HG02678 (cell line): ENCODE measurements around the gene ENDOU.

Experiments
- ATAC-seq: cut with Tn5 transposase; IDR thresholded peaks from one replicate; pipeline ENCODE4 v1.9.1; 2021; ENCODE audit warnings: mild to moderate bottlenecking, moderate library complexity; ENCODE audit not compliant: unreplicated experiment

ENDOU gene

DNA sequence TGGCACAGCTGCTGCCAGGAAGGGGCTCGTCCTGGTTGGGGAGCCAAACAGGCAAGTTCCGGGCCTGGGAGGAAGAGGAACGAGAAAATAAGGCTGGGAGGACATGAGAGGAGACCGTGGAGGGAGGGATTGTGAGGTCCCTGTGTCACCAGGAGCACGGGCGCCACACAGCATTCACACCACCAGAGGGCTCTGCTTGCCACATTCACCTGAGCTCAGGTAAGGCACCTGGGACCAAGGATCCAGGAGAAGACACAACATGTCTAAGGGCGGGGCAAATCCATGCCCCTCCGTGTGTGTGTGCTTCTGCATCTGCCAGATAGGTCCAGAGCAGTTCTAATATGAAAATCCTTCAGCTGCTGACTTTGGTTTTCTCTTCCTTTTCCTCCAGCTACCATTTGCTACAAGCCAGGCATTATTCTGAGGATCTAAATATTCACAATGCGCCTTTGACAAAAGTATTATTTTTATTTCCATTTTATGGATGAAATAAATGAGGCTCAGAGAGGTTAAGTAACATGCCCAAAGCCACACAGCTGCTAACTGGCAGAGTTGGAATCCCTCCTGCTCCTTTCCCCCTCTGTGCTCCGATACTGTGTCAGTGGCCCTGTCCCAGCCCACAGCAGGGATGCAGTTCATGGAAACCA lies 18.8 kb upstream of the ENDOU start:
- no peak for ATAC-seq

GRCh38 chr12:47743311-47743860 lies 18.1 kb upstream of the ENDOU start:
- ATAC-seq, result no peak

GRCh38 chr12:47742253-47742825 lies 17.0 kb upstream of the ENDOU start:
- ATAC-seq, result no peak

GRCh38 chr12:47741340-47741703 lies 16.0 kb upstream of the ENDOU start:
- ATAC-seq, result no peak

GRCh38 chr12:47740606-47741339 lies 15.5 kb upstream of the ENDOU start:
- peak; percentile 45 for ATAC-seq

DNA sequence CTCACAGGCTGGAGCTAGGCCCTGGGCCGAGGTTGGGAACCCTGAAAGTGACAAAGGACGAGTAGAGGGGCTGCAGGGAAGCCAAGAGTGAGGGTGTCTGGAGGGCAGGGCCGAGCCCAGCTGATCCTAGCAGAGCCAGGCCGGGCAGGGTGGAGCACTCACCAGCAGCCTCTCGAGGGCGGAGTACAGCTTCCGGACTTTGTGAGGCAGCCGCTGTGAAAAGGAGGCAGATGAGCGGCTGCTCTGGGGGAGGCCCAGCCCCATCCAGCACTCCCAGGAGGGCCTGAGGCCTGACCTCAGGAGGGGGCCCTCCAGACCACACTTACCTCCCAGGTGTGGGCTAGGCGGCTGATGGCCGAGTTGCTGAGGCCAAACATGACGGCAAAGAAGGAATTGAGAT lies 14.7 kb upstream of the ENDOU start:
- peak; percentile 71 for ATAC-seq

DNA sequence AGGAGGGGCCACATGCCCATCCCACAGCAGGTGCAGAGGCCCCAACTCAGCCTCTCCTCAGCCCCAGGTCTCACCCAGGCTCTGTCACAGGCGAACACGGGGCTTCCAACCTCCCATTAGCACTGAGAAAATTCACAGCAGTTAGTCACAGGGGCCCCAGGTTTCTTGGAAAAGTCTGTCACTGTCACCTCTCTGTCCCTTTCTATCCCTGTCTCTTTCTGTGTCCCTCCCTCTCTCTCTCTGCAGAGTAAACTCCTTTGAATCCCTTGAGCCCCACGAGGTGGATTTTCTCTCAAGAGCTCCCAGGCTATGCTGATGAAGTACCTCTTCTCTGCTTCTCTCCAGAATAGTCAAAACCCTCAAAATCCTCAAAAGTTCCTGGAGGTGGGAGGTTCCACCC lies 14.0 kb upstream of the ENDOU start:
- ATAC-seq, result no peak

GRCh38 chr12:47737936-47738594 lies 12.8 kb upstream of the ENDOU start:
- no peak for ATAC-seq

- ATAC-seq, result no peak
These were observed 11.8 kb upstream of the ENDOU start for GRCh38 chr12:47736877-47737676.

GRCh38 chr12:47736216-47736615 lies 10.9 kb upstream of the ENDOU start:
- no peak for ATAC-seq

DNA sequence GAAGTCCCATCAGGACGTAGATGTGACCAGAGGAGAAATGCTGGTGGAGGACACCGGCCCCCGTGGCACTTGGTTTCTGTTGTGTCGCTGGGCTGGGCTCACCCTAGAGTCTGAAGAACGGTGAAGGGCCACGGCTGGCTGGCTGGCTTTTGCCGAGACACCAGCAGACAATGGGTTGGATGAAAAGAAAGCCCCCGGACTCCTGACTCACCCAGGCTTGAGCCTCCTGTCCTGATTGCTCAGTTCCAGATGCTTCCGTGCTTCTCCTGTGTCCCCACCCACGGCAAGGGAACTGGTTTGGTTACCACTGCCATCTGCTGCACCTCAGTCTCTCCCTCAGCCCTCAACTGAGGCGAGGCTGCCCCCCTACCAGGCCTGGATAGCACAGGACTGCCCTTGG lies 10.4 kb upstream of the ENDOU start:
- no peak for ATAC-seq

DNA sequence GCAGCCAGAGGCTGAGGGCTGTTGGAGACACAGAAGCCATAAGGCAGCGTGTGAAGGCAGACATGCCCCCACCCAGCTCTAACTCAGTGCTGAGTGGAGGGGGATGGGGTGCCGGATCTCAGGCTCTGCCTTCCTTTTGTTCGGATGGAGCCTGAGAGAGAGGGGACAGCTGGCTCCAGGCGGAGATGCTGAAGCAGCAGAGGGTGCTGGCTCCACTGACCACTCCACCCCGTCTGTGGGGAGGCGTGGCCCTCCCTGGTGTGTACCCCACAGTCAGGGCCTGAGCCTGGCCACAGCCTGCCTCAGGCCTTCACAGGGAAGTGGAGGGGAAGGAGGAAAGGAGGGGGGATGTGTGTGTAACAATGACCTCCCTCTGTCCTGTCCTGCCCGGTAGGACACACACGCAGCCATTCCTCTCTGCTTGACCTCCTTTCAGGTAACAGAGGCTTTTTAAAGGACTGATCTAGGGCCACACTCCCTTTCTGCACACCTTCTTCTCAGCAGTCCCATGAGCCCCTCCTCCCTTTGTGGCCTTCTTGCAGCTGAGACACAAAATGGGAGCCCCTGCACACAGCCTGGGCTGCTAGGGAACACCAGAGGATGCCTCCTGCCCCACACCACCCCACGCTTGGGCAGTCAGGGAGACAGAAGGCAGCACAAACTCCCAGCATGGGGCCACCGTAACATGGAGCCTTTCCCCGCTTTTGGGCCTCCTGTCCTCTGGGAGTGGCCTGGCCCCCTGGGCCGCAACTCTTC lies 9.6 kb upstream of the ENDOU start:
- ATAC-seq, result no peak

DNA sequence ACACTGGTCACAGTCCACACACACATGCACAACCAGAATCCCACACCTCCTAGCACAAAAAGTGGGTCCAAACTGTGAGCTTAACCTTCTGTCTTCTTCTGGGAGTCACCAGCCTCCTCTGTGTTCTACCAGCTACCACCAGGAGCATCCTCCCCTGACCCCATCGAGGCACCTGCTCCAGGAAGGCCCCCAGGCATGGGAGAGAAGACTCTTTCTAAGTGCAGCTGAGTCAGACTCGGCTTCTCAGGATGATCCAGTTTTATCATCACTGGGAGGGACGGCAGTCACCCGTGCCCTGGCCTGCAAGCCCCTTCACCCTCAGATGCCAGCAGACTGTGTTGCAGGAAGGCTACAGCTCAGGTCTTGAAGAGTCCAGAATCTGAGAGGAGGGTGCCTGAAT lies 7.9 kb upstream of the ENDOU start:
- ATAC-seq, result no peak

DNA sequence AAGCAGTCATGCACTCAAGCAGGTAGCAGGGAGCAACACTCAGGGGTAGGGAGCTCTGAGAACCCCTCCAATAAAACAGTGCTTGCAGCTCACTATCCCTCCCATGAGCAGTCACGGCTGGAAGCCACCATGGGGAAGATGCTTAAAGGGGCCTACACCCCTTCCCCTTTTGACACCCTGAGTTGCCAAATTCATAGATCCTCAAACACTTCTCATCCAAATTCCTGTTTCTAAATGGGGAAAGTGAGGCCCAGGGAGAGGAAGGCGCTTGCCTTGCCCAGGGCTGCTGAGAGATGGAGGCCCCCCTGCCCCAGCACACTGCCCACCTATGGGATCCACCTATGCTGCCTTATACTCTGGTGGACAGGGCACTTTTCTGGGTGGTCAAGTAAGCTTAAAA lies 7.2 kb upstream of the ENDOU start:
- ATAC-seq, result no peak

GRCh38 chr12:47731723-47732122 lies 6.4 kb upstream of the ENDOU start:
- no peak for ATAC-seq

GRCh38 chr12:47730341-47730744 lies 5.1 kb upstream of the ENDOU start:
- no peak for ATAC-seq

DNA sequence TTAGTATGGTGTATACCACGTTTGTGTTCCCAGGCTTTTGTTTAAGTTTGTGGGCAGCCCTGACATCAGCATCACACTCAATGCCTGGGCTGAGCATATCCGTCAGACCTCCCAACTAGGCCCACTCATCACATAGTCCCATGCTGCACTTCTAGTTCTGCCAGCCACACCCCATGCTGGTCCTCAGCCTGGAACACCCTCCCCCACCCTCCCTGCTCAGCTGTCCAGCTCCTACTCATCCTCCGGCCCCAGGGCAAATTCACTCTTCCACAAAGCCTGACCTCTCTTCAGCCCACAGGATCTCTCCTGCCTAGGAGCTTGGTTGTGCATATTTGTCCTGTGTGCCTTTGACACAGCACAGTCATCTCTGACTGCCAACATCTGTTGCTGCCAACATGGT lies 3.9 kb upstream of the ENDOU start:
- ATAC-seq, result no peak

DNA sequence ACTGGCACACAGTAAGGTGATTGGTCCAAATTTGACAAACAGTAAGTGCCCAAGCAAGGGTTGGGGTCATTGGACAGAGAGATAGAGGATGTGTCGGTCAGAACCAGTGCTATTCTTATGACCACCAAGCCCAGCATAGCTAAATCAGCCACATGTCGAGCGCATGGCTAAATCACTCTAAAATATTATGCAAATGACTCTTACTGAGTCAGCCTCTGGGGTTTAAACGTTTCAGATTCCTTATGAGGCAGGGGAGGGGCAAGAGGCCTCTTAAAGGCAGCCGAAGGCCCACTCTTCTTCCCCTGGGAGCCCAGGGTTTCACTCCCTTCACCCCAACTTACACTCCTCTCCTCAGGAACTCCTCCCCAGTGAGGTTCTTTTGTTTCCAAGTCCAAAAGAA lies 603 bp upstream of the ENDOU start:
- ATAC-seq, result peak; percentile 87

DNA sequence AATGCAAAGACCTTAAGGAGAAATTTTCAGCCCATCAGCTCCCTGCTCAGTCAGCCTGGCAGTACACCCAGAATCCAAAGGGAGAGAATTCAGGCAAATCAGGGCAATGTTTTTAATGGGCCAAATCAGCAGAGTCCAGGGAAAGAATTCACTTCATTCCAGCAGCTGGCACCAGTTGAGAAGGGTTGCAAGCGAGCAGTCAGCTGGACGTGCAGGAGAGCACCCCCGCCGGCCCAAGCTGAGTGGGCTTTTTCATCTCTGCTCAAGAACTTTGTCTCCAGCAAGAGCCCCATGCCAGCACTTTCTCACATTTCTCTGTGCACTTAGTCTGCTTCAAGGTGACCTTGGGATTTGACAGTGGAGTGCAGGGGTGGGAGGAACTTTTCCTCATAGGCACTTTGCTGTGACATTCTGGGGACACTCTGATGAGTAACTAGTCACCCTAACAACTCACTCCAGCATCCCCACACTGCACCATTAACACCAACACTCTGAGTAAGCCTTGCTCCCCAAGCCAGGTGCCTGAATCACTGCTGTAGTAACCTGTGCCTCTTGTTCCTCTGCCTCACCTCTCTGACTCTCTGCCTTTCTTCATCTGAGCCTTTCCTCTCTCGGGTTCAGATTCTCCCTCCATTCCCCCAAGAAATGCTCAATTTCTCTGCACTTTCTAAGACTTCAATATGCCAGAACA lies 2.2 kb downstream of the ENDOU start:
- ATAC-seq, result no peak
